ENCODE data around the gene TOMM70. TPM values are rescaled to one million over a fixed set of nuclear protein-coding genes. Genes with fewer than 3 reads are reported as not detected.

The TOMM70 gene
- total and polyA plus RNA-seq, 2 donors (not counting 3 experiments of a cell fraction or from before 2014, with no cell fraction given): 7.6 to 32.3 TPM

GRCh38 chr3:100324044-100324443 is 76.8 kb downstream of the TOMM70 start:
- peaks cover 2 to 3% of the 10 kb centered on the region in 2 experiments for H3K36me3 ChIP-seq (ENCODE audit: control insufficient read depth in 2 of 2, extremely low read depth in 1 of 2, insufficient read depth in 2 of 2, low read length in 2 of 2)
- no peaks in the 10 kb centered on the region for H3K9me3 ChIP-seq (replicated peaks; ENCODE audit: control insufficient read depth, insufficient read depth, low read length)
- dilution Hi-C loops (cut with MboI; ENCODE audit: extremely low pct_ligation_motif_present, low sequenced_read_pairs): no loop called here
- intact Hi-C loops (cut with micrococcal nuclease): no loop called here
- H3K79me2 ChIP-seq (ENCODE audit: control insufficient read depth, insufficient read depth, low read length): no peaks in the 10 kb centered on the region
- H3K4me2 ChIP-seq (ENCODE audit: insufficient read depth, low read length): no peak overlapping the region
- no peak for TF ChIP-seq JUN (IDR thresholded peaks at IDR 0.05; ENCODE audit: borderline replicate concordance, insufficient read depth, insufficient read length, low read depth)
- H3K4me3 ChIP-seq (replicated peaks in 1 of 3; ENCODE audit: insufficient read depth in 1 of 3, low read depth in 1 of 3, low read length in 3 of 3): no peak overlapping the region
- H3K4me1 ChIP-seq (ENCODE audit: control insufficient read depth, extremely low read depth, insufficient read depth, low read length): no peaks in the 10 kb centered on the region
- CTCF ChIA-PET: no interaction called here
- no peaks in the 10 kb centered on the region for H4K20me1 ChIP-seq (replicated peaks; ENCODE audit: control insufficient read depth, extremely low read depth, insufficient read depth, low read length)
- FAIRE-seq (no peak), DNase-seq (ENCODE audit: low read depth, low spot score) (no peak)
- no TSS peak for BruUV-seq (replicated peaks)
- no peaks in the 10 kb centered on the region for H3K9me1 ChIP-seq (replicated peaks; ENCODE audit: control insufficient read depth, extremely low read depth, insufficient read depth, low read length)
- H2AFZ ChIP-seq (ENCODE audit: low read depth, low read length): no peak overlapping the region
- POLR2A ChIA-PET: no interaction called here
- no peak overlapping the region for H3K27ac ChIP-seq (ENCODE audit: insufficient read depth, low read depth, low read length)
- H3K27me3 ChIP-seq (ENCODE audit: control insufficient read depth in 2 of 2, insufficient read depth in 2 of 2, low read length in 2 of 2): no peaks in the 10 kb centered on the region
- no peak overlapping the region for H3K9ac ChIP-seq (replicated peaks; ENCODE audit: extremely low read depth, insufficient read depth, low read length)

- no peaks in the 10 kb centered on the region for H3K79me2 ChIP-seq (ENCODE audit: control insufficient read depth, insufficient read depth, low read length)
- no peaks in the 10 kb centered on the region for H3K27me3 ChIP-seq (ENCODE audit: control insufficient read depth in 2 of 2, insufficient read depth in 2 of 2, low read length in 2 of 2)
- H3K9ac ChIP-seq (replicated peaks; ENCODE audit: extremely low read depth, insufficient read depth, low read length): no peak overlapping the region
- H3K9me3 ChIP-seq (replicated peaks; ENCODE audit: control insufficient read depth, insufficient read depth, low read length): no peaks in the 10 kb centered on the region
- intact Hi-C loops (cut with micrococcal nuclease): loop anchor here (5.0 kb wide), 1 partner anchor 488 kb away; no protein-coding TSS in a partner anchor
- FAIRE-seq (no peak), DNase-seq (ENCODE audit: low read depth, low spot score) (no peak)
- TF ChIP-seq FOS (IDR thresholded peaks at IDR 0.05; ENCODE audit: borderline replicate concordance, insufficient read depth, low read length) (no peak), POLR2AphosphoS5 (IDR thresholded peaks at IDR 0.05; ENCODE audit: insufficient read depth, low read depth, low read length) (no peak), JUN (IDR thresholded peaks at IDR 0.05; ENCODE audit: borderline replicate concordance, insufficient read depth, insufficient read length, low read depth) (no peak), MYC (IDR thresholded peaks at IDR 0.05; ENCODE audit: low read depth, low read length) (no peak), POLR2A (IDR thresholded peaks at IDR 0.05; ENCODE audit: low read depth, low read length) (no peak), EZH2 (IDR thresholded peaks at IDR 0.05; ENCODE audit: borderline replicate concordance, low read depth, low read length, severe bottlenecking) (no peak)
- TF ChIP-seq, protein P1, sequence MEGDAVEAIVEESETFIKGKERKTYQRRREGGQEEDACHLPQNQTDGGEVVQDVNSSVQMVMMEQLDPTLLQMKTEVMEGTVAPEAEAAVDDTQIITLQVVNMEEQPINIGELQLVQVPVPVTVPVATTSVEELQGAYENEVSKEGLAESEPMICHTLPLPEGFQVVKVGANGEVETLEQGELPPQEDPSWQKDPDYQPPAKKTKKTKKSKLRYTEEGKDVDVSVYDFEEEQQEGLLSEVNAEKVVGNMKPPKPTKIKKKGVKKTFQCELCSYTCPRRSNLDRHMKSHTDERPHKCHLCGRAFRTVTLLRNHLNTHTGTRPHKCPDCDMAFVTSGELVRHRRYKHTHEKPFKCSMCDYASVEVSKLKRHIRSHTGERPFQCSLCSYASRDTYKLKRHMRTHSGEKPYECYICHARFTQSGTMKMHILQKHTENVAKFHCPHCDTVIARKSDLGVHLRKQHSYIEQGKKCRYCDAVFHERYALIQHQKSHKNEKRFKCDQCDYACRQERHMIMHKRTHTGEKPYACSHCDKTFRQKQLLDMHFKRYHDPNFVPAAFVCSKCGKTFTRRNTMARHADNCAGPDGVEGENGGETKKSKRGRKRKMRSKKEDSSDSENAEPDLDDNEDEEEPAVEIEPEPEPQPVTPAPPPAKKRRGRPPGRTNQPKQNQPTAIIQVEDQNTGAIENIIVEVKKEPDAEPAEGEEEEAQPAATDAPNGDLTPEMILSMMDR (IDR thresholded peaks at IDR 0.05; ENCODE audit: extremely low read depth in 1 of 2, insufficient read depth in 1 of 2, low read depth in 1 of 2, low read length in 2 of 2): no peak
- ChIA-PET POLR2A (no interaction called here), CTCF (interaction anchor here (1.0 to 1.3 kb wide), 2 partner anchors 12 to 488 kb away, joined by 4 read pairs; no protein-coding TSS in a partner anchor)
- H3K9me1 ChIP-seq (replicated peaks; ENCODE audit: control insufficient read depth, extremely low read depth, insufficient read depth, low read length): no peaks in the 10 kb centered on the region
- H3K4me1 ChIP-seq (ENCODE audit: control insufficient read depth, extremely low read depth, insufficient read depth, low read length): no peaks in the 10 kb centered on the region
- no TSS peak for BruUV-seq (replicated peaks)
- no peak overlapping the region for H3K4me2 ChIP-seq (ENCODE audit: insufficient read depth, low read length)
- dilution Hi-C loops (cut with MboI; ENCODE audit: extremely low pct_ligation_motif_present, low sequenced_read_pairs): no loop called here
- H4K20me1 ChIP-seq (replicated peaks; ENCODE audit: control insufficient read depth, extremely low read depth, insufficient read depth, low read length): no peaks in the 10 kb centered on the region
- no peak overlapping the region for H2AFZ ChIP-seq (ENCODE audit: low read depth, low read length)
- peaks cover 0 to 5% of the 10 kb centered on the region in 2 experiments for H3K36me3 ChIP-seq (ENCODE audit: control insufficient read depth in 2 of 2, extremely low read depth in 1 of 2, insufficient read depth in 2 of 2, low read length in 2 of 2)
- no peak overlapping the region for H3K4me3 ChIP-seq (replicated peaks in 1 of 3; ENCODE audit: insufficient read depth in 1 of 3, low read depth in 1 of 3, low read length in 3 of 3)
- no peak overlapping the region for H3K27ac ChIP-seq (ENCODE audit: insufficient read depth, low read depth, low read length)
Measured at GRCh38 chr3:100319951-100320350, 80.9 kb downstream of the TOMM70 start.

Data from endothelial cell of umbilical vein (primary cell).